Stimulated activated CD8-positive, alpha-beta memory T cell treated with anti-CD3 and anti-CD28 coated beads, Interleukin-7, amount 100 ng/mL, for 48 hours (primary cell): ENCODE data around the gene ZNF837.
"Not testable (repeated sequence)": the region's sequence is repeated elsewhere in the genome, so short reads cannot be mapped to it uniquely, and the experiment has no call there.

Experiments
- DNase-seq, 2 donors: peaks; one replicate each; pipeline ENCODE4 v3.0.0-alpha.2; 2020; ENCODE audit warnings: low read depth in 1 of 2; ENCODE audit errors: extremely low read depth in 1 of 2

ZNF837 gene

GRCh38 chr19:58380662-58381459 lies at the start of gene ZNF837:
Gene ZNF837, minus strand, starts transcription at chr19:58381030. Its CDS starts 11,698 bp downstream, at chr19:58369332.
- peak; percentile 92 to 99 for DNase-seq

GRCh38 chr19:58429745-58430144 lies 48.9 kb upstream of the ZNF837 start:
- no peak for DNase-seq

GRCh38 chr19:58428617-58429016 lies 47.8 kb upstream of the ZNF837 start:
- DNase-seq = no peak

GRCh38 chr19:58417071-58417470 lies 36.2 kb upstream of the ZNF837 start:
- no peak for DNase-seq

GRCh38 chr19:58416604-58417003 lies 35.8 kb upstream of the ZNF837 start:
- no peak for DNase-seq

- DNase-seq = no peak
Measured at GRCh38 chr19:58409010-58409790, 28.4 kb upstream of the ZNF837 start.

GRCh38 chr19:58408152-58409009 lies 27.6 kb upstream of the ZNF837 start, which contains the start of gene ZNF584:
Gene ZNF584, plus strand, starts transcription at chr19:58408649. Its CDS starts 499 bp downstream, at chr19:58409148.
- peak; percentile 93 to 95 for DNase-seq

GRCh38 chr19:58407658-58408151 lies 26.9 kb upstream of the ZNF837 start:
- DNase-seq = no peak

- no peak for DNase-seq
Measured at GRCh38 chr19:58406818-58407657, 26.2 kb upstream of the ZNF837 start.

- DNase-seq = not testable (repeated sequence)
Measured at GRCh38 chr19:58403920-58404478, 23.2 kb upstream of the ZNF837 start.

GRCh38 chr19:58401840-58402421 lies 21.1 kb upstream of the ZNF837 start:
- no peak for DNase-seq

GRCh38 chr19:58400916-58401839 lies 20.3 kb upstream of the ZNF837 start:
- peak; percentile 96 to 99 for DNase-seq

GRCh38 chr19:58400316-58400915 lies 19.6 kb upstream of the ZNF837 start:
- no peak for DNase-seq

- no peak for DNase-seq
Measured at GRCh38 chr19:58399903-58400302, 19.1 kb upstream of the ZNF837 start.

- DNase-seq = no peak
Measured at GRCh38 chr19:58398545-58398944, 17.7 kb upstream of the ZNF837 start.

- no peak for DNase-seq
Measured at GRCh38 chr19:58398087-58398486, 17.3 kb upstream of the ZNF837 start.

GRCh38 chr19:58397533-58398037 lies 16.8 kb upstream of the ZNF837 start:
- no peak for DNase-seq
